Measurements from ENCODE around the gene TTC7B. TPM values are rescaled to one million over a fixed set of nuclear protein-coding genes. Genes with fewer than 3 reads are reported as not detected.
A peak's percentile ranks its signal among the peaks of the same experiment; 100 is the strongest.

TTC7B gene
- total and polyA plus RNA-seq, 2 of the 8 experiments (the other 6 are each of a cell fraction or from before 2014, with no cell fraction given): 23.7 to 34.0 TPM

DNA sequence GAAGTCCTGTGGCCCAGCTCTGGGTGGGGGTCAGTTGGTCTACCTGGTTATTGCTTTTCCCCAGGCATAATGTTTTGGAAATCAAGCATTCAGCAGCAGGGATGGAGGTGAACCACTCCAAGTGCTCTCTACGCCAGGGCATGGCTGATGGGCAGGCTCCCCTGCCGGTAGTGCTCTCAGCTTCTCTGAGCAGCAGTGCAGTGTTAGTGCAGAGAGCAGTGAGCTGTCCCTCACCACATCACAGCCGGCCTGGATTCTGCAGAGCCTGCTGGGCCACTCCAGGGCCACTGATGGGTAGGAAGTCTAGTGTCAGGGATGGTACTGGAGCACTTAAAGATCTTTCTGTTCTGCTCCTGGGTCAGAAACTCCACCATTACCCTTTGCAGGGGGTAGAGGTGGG, 268.3 kb downstream of the TTC7B start:
- Histone ChIP-seq H3K27me3 (replicated peaks in 1 of 4; ENCODE audit: control insufficient read depth in 3 of 4, extremely low read depth in 1 of 4, insufficient read depth in 3 of 4, low read length in 3 of 4) (no peaks in the 10 kb centered on the region), H2BK12ac (ENCODE audit: low read depth, low read length) (no peak overlapping the region), H2BK20ac (ENCODE audit: low read length) (no peak overlapping the region), H3K36me3 (ENCODE audit: control insufficient read depth in 2 of 4, insufficient read depth in 4 of 4, low read length in 3 of 4) (no peaks in the 10 kb centered on the region), H3K27ac (ENCODE audit: low read depth, low read length) (no peak overlapping the region), H4K91ac (replicated peaks; ENCODE audit: insufficient read length, low read length) (no peak overlapping the region), H2BK120ac (replicated peaks; ENCODE audit: low read depth, low read length) (no peak overlapping the region), H3K79me1 (ENCODE audit: low read depth, low read length) (no peaks in the 10 kb centered on the region), H3K23ac (ENCODE audit: insufficient read length) (no peak overlapping the region), H3K9me3 (ENCODE audit: insufficient read depth in 2 of 2, low read depth in 1 of 2, low read length in 1 of 2) (peaks cover 0 to 8% of the 10 kb centered on the region in 2 experiments; a peak in 1 of 4 replicates), H3K14ac (ENCODE audit: insufficient read length) (no peak overlapping the region), H4K5ac (ENCODE audit: insufficient read length, low read depth, low read length) (no peak overlapping the region), H2AFZ (ENCODE audit: low read length) (no peak overlapping the region), H3K56ac (replicated peaks; ENCODE audit: insufficient read length, low read depth, low read length) (no peak overlapping the region), H3K9ac (replicated peaks in 1 of 4; ENCODE audit: extremely low read depth in 1 of 4, low read depth in 3 of 4, low read length in 3 of 4) (no peak overlapping the region), H4K20me1 (replicated peaks in 1 of 2; ENCODE audit: control insufficient read depth in 1 of 2, insufficient read depth in 2 of 2, low read length in 2 of 2) (no peaks in the 10 kb centered on the region), H3K4me1 (replicated peaks in 1 of 4; ENCODE audit: control insufficient read depth in 3 of 4, insufficient read depth in 4 of 4, low read length in 3 of 4) (peaks cover 0 to 10% (median 5%) of the 10 kb centered on the region in 4 experiments; a peak in 5 of 7 replicates), H3K18ac (ENCODE audit: extremely low read depth, low read length) (no peak overlapping the region), H3K4ac (replicated peaks; ENCODE audit: insufficient read length, low read depth, low read length) (no peak overlapping the region), H4K8ac (ENCODE audit: extremely low read depth, insufficient read depth, low read length) (no peak overlapping the region), H3K4me2 (ENCODE audit: insufficient read depth in 1 of 2, low read depth in 2 of 2, low read length in 2 of 2) (no peak overlapping the region), H2BK15ac (ENCODE audit: low read length) (no peak overlapping the region), H2BK5ac (ENCODE audit: low read depth, low read length) (no peak overlapping the region), H3K23me2 (ENCODE audit: low read depth, low read length) (no peaks in the 10 kb centered on the region), H3K79me2 (ENCODE audit: control insufficient read depth in 1 of 2, insufficient read depth in 2 of 2, low read length in 2 of 2) (no peaks in the 10 kb centered on the region), H2AK5ac (ENCODE audit: low read depth, low read length) (0 out of 2 replicates have a peak overlapping the region, but pooled peaks have one; percentile 13), H3K4me3 (ENCODE audit: extremely low read depth in 1 of 4, insufficient read depth in 2 of 4, low read depth in 3 of 4, low read length in 4 of 4) (no peak overlapping the region)
- DNase-seq (ENCODE audit: low read depth in 1 of 2, low spot score in 2 of 2): no peak
- ChIA-PET CTCF (ENCODE audit: partially characterized antibody) (interaction anchor here (0.7 to 3.0 kb wide), 5 partner anchors 11 to 149 kb away, joined by 3 to 9 read pairs (median 5); no protein-coding TSS in a partner anchor), POLR2A (ENCODE audit: partially characterized antibody) (no interaction called here)
- 87% methylated on average over 3 of the region's 3 CpGs; no CpG with 5 or more reads in 1 of the 2 experiments for WGBS, 2 experiments (ENCODE audit: extremely low coverage in 1 of 2, insufficient coverage in 1 of 2, insufficient read length in 1 of 2, insufficient replicate concordance in 2 of 2, low coverage in 1 of 2, low lambda C conversion rate in 2 of 2, missing lambda C conversion rate in 1 of 2)
- FAIRE-seq: no peak
- no peak for TF ChIP-seq ASH2L (IDR thresholded peaks at IDR 0.05; ENCODE audit: low read length)
- TF ChIP-seq CREB1 (IDR thresholded peaks at IDR 0.05): no peak
- TF ChIP-seq RAD21 (IDR thresholded peaks at IDR 0.05 in 1 of 2, conservative IDR thresholded peaks at IDR 0.05 in 1 of 2; ENCODE audit: low read depth in 2 of 2, low read length in 2 of 2): no peak
- TF ChIP-seq RFX5 (IDR thresholded peaks at IDR 0.05; ENCODE audit: borderline replicate concordance, low read depth, low read length): no peak
- TF ChIP-seq, protein P1, sequence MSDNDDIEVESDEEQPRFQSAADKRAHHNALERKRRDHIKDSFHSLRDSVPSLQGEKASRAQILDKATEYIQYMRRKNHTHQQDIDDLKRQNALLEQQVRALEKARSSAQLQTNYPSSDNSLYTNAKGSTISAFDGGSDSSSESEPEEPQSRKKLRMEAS (IDR thresholded peaks at IDR 0.05): no peak
- TF ChIP-seq SAP30 (IDR thresholded peaks at IDR 0.05; ENCODE audit: insufficient read depth, insufficient replicate concordance, low read length): no peak
- TF ChIP-seq SP2 (IDR thresholded peaks at IDR 0.05; ENCODE audit: low read length): no peak
- no peak for TF ChIP-seq TEAD4 (IDR thresholded peaks at IDR 0.05; ENCODE audit: low read depth, low read length)
- no peak for TF ChIP-seq KDM4A (IDR thresholded peaks at IDR 0.05; ENCODE audit: low read depth, low read length, severe bottlenecking)
- no peak for TF ChIP-seq TAF1 (IDR thresholded peaks at IDR 0.05; ENCODE audit: low read depth, low read length)
- no peak for TF ChIP-seq CTCF (IDR thresholded peaks at IDR 0.05; ENCODE audit: control extremely low read depth in 1 of 3, insufficient read depth in 1 of 3, low read depth in 1 of 3, low read length in 3 of 3)
- no peak for TF ChIP-seq SIX5 (IDR thresholded peaks at IDR 0.05; ENCODE audit: low read depth, low read length)
